Hepatocyte (in vitro differentiated cells): ENCODE measurements around the gene CAPRIN2.

Source experiments
- CTCF ChIP-seq: fragments of 200-600 bp; sonication (generic); IDR thresholded peaks from 2 replicates; pipeline ENCODE4 v1.5.1; 2016; ENCODE audit warnings: antibody characterized with exemption, mild to moderate bottlenecking; ENCODE audit not compliant: poor library complexity
- EZH2 ChIP-seq: fragments of 200-600 bp; sonication (generic); IDR thresholded peaks from 2 replicates; pipeline ENCODE4 v1.6.1; 2016; ENCODE audit warnings: antibody characterized with exemption, mild to moderate bottlenecking, borderline replicate concordance
- EZH2phosphoT487 ChIP-seq: fragments of 200-600 bp; sonication (generic); IDR thresholded peaks from one replicate; pipeline ENCODE4 v1.6.1; 2018; ENCODE audit warnings: antibody characterized with exemption, mild to moderate bottlenecking, low read depth, moderate library complexity; ENCODE audit not compliant: unreplicated experiment, severe bottlenecking

GRCh38 chr12:30695199-30696102 lies 59.3 kb downstream of the CAPRIN2 start, which contains the start of gene IPO8:
- TF ChIP-seq CTCF: peak; percentile 44
- no peak for TF ChIP-seq EZH2
- no peak for TF ChIP-seq EZH2phosphoT487
